Fibroblast of mammary gland (primary cell): ENCODE data around the gene USH2A.

Source experiments
- DNase-seq: peaks from one replicate; pipeline ENCODE4 v3.0.0-alpha.2; 2010; ENCODE audit warnings: low read depth
- H3K4me3 ChIP-seq: 2 replicates; pipeline ENCODE4 v1.5.1; 2011; ENCODE audit warnings: low read depth, mild to moderate bottlenecking, low read length, moderate library complexity; ENCODE audit not compliant: control insufficient read depth
- CTCF ChIP-seq: conservative IDR thresholded peaks from 2 replicates; pipeline ENCODE4 v1.5.1; 2011; ENCODE audit warnings: low read depth, low read length, inconsistent platforms; ENCODE audit not compliant: control insufficient read depth, insufficient read depth

USH2A gene

GRCh38 chr1:216044538-216044937 is 378.7 kb downstream of the USH2A start:
- TF ChIP-seq CTCF: no peak
- no peak for DNase-seq

GRCh38 chr1:216034506-216034905 is 388.7 kb downstream of the USH2A start:
- TF ChIP-seq CTCF: no peak
- H3K4me3 ChIP-seq: no peak overlapping the region
- DNase-seq: no peak

More at GRCh38 chr1:216044538-216044937, 378.7 kb downstream of the USH2A start:
- H3K4me3 ChIP-seq: no peak overlapping the region

GRCh38 chr1:216032961-216033614 is 390.2 kb downstream of the USH2A start:
- TF ChIP-seq CTCF: no peak
- H3K4me3 ChIP-seq: no peak overlapping the region
- no peak for DNase-seq

GRCh38 chr1:216032284-216032683 is 391.0 kb downstream of the USH2A start:
- H3K4me3 ChIP-seq: no peak overlapping the region
- DNase-seq: no peak
- TF ChIP-seq CTCF: no peak

GRCh38 chr1:216028631-216029030 is 394.6 kb downstream of the USH2A start:
- no peak for TF ChIP-seq CTCF
- DNase-seq: no peak
- H3K4me3 ChIP-seq: no peak overlapping the region

- no peak for DNase-seq
- H3K4me3 ChIP-seq: no peak overlapping the region
- TF ChIP-seq CTCF: no peak
Observed at GRCh38 chr1:216024546-216024945, 398.7 kb downstream of the USH2A start.
